Testis (tissue), 5 donors: Measurements from ENCODE around the gene RBM24. TPM values are rescaled to one million over a fixed set of nuclear protein-coding genes. Genes with fewer than 3 reads are reported as not detected.

ENCODE experiments used
- DNase-seq: peaks from one replicate; pipeline ENCODE4 v3.0.0-alpha.2; 2019
- H3K27ac ChIP-seq, 2 donors: fragments of 200-600 bp; sonication (generic); one replicate each; pipeline ENCODE4 v1.5.1; 2019
- H3K27me3 ChIP-seq: fragments of 200-600 bp; sonication (generic); one replicate; pipeline ENCODE4 v1.5.1; 2019
- H3K36me3 ChIP-seq: fragments of 200-600 bp; sonication (generic); one replicate; pipeline ENCODE4 v1.5.1; 2017; ENCODE audit warnings: low read depth; ENCODE audit errors: missing control alignments
- H3K4me1 ChIP-seq: fragments of 200-600 bp; sonication (generic); one replicate; pipeline ENCODE4 v1.5.1; 2019
- H3K4me3 ChIP-seq, 2 donors: fragments of 200-600 bp; sonication (generic); one replicate each; pipeline ENCODE4 v1.5.1; 2017 to 2019
- H3K9me3 ChIP-seq: fragments of 200-600 bp; sonication (generic); one replicate; pipeline ENCODE4 v1.5.1; 2017
- POLR2A ChIP-seq: fragments of 450-650 bp; IDR thresholded peaks from one replicate; pipeline ENCODE4 v1.6.1; 2017; ENCODE audit warnings: antibody characterized with exemption, mild to moderate bottlenecking, moderate library complexity
- WGBS, 2 donors: methylation state at CpG; one replicate each; pipeline ENCODE4 v1.1.5; 2018; 5-methylcytosine and 5-hydroxymethylcytosine counted together
- intact Hi-C: fragments of 100-400 bp; cut with DNase I; formaldehyde crosslinking; loops from one replicate; pipeline ENCODE4 v1.15.1; 2023; ENCODE audit warnings: low total_unique reads
- long read RNA-seq, 2 donors: transcript quantifications; one replicate each; lab custom pipeline, GENCODE V29; 2026
- polyA plus RNA-seq: library from polyadenylated mRNA; stranded (reverse); fragments of 350-450 nt; fragmentation: Illumina TruSeq; extraction: RNeasy Lipid Tissue Mini Kit (QIAGEN cat#74804); gene quantifications from one replicate; pipeline ENCODE4 v1.2.3, GENCODE V29; 2014; ENCODE audit warnings: low read depth, low replicate concordance; ENCODE audit not compliant: insufficient read depth
- total RNA-seq, 2 donors: library from RNA; depleted of rRNA; stranded (reverse); fragments of >200 nt; gene quantifications; one replicate each; pipeline ENCODE4 v1.2.3, GENCODE V29; 2016
- TF ChIP-seq, protein P1 (sequence below), 3 experiments: fragments of 450-650 bp in 2 of 3; fragments of 200-600 bp in 1 of 3; sonication (generic) in 1 of 3; IDR thresholded peaks; one replicate each; pipeline ENCODE4 v1.5.1; 2016 to 2019; ENCODE audit warnings: antibody characterized with exemption in 3 of 3, mild to moderate bottlenecking in 2 of 3, moderate library complexity in 1 of 3

RBM24 gene
- total RNA-seq (10 to 100 TPM in 1 of 2 donors, 1 to 10 TPM in 1; 9.1 to 18.6 TPM), polyA plus RNA-seq (8.9 TPM)
- long read RNA-seq, donor 1, partial matches to known transcripts: 0 of 1 reads
- long read RNA-seq, donor 1, other reads (novel, unspliced or antisense): 0 of 1 reads
- long read RNA-seq, donor 2, partial matches to known transcripts: 0 of 2 reads
- long read RNA-seq, donor 2, other reads (novel, unspliced or antisense): 0 of 2 reads

- H3K4me1 ChIP-seq: peaks cover 4% of the 10 kb centered on the region
- DNase-seq: peak; percentile 58
- 1% methylated on average over 21 to 33 of the region's 46 CpGs for WGBS, 2 donors
Measured at GRCh38 chr6:17281100-17281496, at the start of gene RBM24. TSS of gene RBM24 (plus strand) at chr6:17281361. CDS start at chr6:17281582, 221 bp downstream.

GRCh38 chr6:17233531-17233930 lies 47.6 kb upstream of the RBM24 start:
- Histone ChIP-seq H3K9me3 (no peaks in the 10 kb centered on the region), H3K4me1 (no peaks in the 10 kb centered on the region), H3K36me3 (no peaks in the 10 kb centered on the region), H3K27me3 (no peaks in the 10 kb centered on the region), H3K27ac (no peak overlapping the region), H3K4me3 (no peak overlapping the region)
- WGBS, 2 donors: 78 to 83% methylated on average over 2 of the region's 2 CpGs
- intact Hi-C loops: no loop called here
- no peak for TF ChIP-seq POLR2A
- TF ChIP-seq, protein P1, sequence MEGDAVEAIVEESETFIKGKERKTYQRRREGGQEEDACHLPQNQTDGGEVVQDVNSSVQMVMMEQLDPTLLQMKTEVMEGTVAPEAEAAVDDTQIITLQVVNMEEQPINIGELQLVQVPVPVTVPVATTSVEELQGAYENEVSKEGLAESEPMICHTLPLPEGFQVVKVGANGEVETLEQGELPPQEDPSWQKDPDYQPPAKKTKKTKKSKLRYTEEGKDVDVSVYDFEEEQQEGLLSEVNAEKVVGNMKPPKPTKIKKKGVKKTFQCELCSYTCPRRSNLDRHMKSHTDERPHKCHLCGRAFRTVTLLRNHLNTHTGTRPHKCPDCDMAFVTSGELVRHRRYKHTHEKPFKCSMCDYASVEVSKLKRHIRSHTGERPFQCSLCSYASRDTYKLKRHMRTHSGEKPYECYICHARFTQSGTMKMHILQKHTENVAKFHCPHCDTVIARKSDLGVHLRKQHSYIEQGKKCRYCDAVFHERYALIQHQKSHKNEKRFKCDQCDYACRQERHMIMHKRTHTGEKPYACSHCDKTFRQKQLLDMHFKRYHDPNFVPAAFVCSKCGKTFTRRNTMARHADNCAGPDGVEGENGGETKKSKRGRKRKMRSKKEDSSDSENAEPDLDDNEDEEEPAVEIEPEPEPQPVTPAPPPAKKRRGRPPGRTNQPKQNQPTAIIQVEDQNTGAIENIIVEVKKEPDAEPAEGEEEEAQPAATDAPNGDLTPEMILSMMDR (IDR thresholded peaks at IDR 0.05): no peak
- DNase-seq: no peak

More at GRCh38 chr6:17281100-17281496, at the start of gene RBM24:
- Histone ChIP-seq H3K36me3 (no peaks in the 10 kb centered on the region), H3K4me3 (peak within 1 kb of the TSS; percentile 61 to 69), H3K9me3 (no peaks in the 10 kb centered on the region), H3K27ac (peak within 1 kb of the TSS; percentile 39 to 43), H3K27me3 (no peaks in the 10 kb centered on the region)
- no peak for TF ChIP-seq POLR2A
- TF ChIP-seq, protein P1 (IDR thresholded peaks at IDR 0.05): peak in 1 of 3 experiments; percentile 20
- intact Hi-C loops: no loop called here

GRCh38 chr6:17237246-17237645 lies 43.9 kb upstream of the RBM24 start:
- WGBS, 2 donors: 92 to 96% methylated on average over 2 of the region's 2 CpGs
- no peak for TF ChIP-seq POLR2A
- TF ChIP-seq, protein P1 (IDR thresholded peaks at IDR 0.05): no peak
- intact Hi-C loops: no loop called here
- no peaks in the 10 kb centered on the region for H3K9me3 ChIP-seq
- H3K4me1 ChIP-seq: no peaks in the 10 kb centered on the region
- DNase-seq: no peak
- H3K27me3 ChIP-seq: no peaks in the 10 kb centered on the region
- H3K27ac ChIP-seq: no peak overlapping the region
- H3K36me3 ChIP-seq: no peaks in the 10 kb centered on the region
- no peak overlapping the region for H3K4me3 ChIP-seq

DNA sequence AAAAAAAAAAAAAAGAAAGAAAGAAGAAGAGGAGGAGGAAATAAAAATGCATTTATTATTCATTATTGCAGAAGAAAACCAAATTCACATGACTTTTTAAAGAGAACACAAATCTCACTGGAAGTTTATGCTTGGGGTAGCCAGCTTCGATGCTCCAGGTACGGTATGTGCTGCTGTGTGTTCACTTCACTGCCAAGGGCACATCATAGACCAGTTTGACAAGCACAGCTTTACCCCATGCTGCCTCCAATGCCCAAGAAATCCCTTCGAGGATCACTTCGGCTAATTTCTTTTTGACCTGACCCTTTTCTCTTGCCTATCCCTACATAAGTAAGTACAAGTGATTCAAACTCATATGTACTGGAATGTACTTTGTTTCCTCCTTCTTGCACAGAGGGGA lies 41.9 kb upstream of the RBM24 start:
- H3K4me1 ChIP-seq: no peaks in the 10 kb centered on the region
- no peak overlapping the region for H3K4me3 ChIP-seq
- no peak overlapping the region for H3K27ac ChIP-seq
- WGBS, 2 donors: 89 to 93% methylated on average over 4 of the region's 4 CpGs
- no peaks in the 10 kb centered on the region for H3K36me3 ChIP-seq
- intact Hi-C loops: no loop called here
- no peaks in the 10 kb centered on the region for H3K27me3 ChIP-seq
- no peaks in the 10 kb centered on the region for H3K9me3 ChIP-seq
- no peak for DNase-seq
- TF ChIP-seq POLR2A: no peak
- TF ChIP-seq, protein P1 (IDR thresholded peaks at IDR 0.05): no peak
